Endothelial cell of umbilical vein (primary cell): ENCODE measurements around the gene SCP2.

Source experiments
- EZH2 ChIP-seq: IDR thresholded peaks from 2 replicates; pipeline ENCODE4 v1.6.1; 2012; ENCODE audit warnings: borderline replicate concordance, low read depth, mild to moderate bottlenecking, moderate library complexity, low read length, inconsistent platforms; ENCODE audit not compliant: severe bottlenecking
- JUN ChIP-seq: IDR thresholded peaks from 2 replicates; pipeline ENCODE4 v1.6.1; 2011; ENCODE audit warnings: borderline replicate concordance, low read depth; ENCODE audit not compliant: insufficient read length, insufficient read depth
- MAX ChIP-seq: IDR thresholded peaks from 2 replicates; pipeline ENCODE4 v1.6.1; 2011; ENCODE audit not compliant: insufficient read depth, insufficient read length
- TF ChIP-seq, protein P1 (sequence below), 2 donors: IDR thresholded peaks; 1 replicate in 1 of 2; 2 replicates in 1 of 2; pipeline ENCODE4 v1.5.1; 2011; ENCODE audit warnings: low read length in 2 of 2, mild to moderate bottlenecking in 2 of 2, moderate library complexity in 2 of 2, control low read depth in 1 of 2, inconsistent platforms in 1 of 2, low read depth in 1 of 2; ENCODE audit not compliant: insufficient read depth in 1 of 2; ENCODE audit errors: extremely low read depth in 1 of 2

DNA sequence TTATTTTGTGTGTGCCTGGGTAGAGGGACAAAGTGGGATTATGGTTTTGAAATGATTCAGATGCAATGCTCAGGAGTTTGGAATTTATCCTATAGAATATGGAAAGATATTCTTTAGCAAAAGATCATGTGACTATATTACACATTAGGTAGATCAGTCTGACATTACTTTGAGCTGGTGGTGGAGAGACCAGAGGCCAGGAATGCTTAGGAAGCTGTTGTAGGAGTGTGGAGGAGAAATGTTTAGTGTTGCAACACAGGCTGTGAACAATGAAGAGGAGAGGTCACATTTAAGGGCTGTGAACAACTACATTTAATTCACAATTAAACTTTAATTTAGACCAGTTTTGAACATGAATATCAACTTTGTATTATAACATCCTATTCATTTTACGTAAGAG, 89.6 kb downstream of the SCP2 start:
- TF ChIP-seq EZH2 = no peak
- no peak for TF ChIP-seq JUN
- TF ChIP-seq, protein P1, sequence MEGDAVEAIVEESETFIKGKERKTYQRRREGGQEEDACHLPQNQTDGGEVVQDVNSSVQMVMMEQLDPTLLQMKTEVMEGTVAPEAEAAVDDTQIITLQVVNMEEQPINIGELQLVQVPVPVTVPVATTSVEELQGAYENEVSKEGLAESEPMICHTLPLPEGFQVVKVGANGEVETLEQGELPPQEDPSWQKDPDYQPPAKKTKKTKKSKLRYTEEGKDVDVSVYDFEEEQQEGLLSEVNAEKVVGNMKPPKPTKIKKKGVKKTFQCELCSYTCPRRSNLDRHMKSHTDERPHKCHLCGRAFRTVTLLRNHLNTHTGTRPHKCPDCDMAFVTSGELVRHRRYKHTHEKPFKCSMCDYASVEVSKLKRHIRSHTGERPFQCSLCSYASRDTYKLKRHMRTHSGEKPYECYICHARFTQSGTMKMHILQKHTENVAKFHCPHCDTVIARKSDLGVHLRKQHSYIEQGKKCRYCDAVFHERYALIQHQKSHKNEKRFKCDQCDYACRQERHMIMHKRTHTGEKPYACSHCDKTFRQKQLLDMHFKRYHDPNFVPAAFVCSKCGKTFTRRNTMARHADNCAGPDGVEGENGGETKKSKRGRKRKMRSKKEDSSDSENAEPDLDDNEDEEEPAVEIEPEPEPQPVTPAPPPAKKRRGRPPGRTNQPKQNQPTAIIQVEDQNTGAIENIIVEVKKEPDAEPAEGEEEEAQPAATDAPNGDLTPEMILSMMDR (IDR thresholded peaks at IDR 0.05; ENCODE audit: extremely low read depth in 1 of 2, insufficient read depth in 1 of 2, low read depth in 1 of 2, low read length in 2 of 2) = no peak
- TF ChIP-seq MAX = no peak
